Subcutaneous preadipocyte (primary cell): ENCODE data around the gene SMIM27. TPM values are rescaled to one million over a fixed set of nuclear protein-coding genes. Genes with fewer than 3 reads are reported as not detected.

Experiments used
- total RNA-seq: library from RNA; depleted of rRNA; stranded (reverse); fragments of >200 nt; gene quantifications from 2 replicates; pipeline ENCODE4 v1.2.3, GENCODE V29; 2012

The SMIM27 gene
- 0.98 and 2.9 TPM in 2 replicates for total RNA-seq

GRCh38 chr9:32552172-32552872, at the start of gene SMIM27, which contains the start of gene TOPORS:
Gene SMIM27 (plus strand): TSS chr9:32552327. CDS start chr9:32552435, 108 bp downstream.
Gene TOPORS (minus strand): TSS chr9:32552586. CDS start chr9:32552436, 150 bp downstream.

GRCh38 chr9:32526041-32526706, 26.0 kb upstream of the SMIM27 start, which contains the start of gene RIGI:
Gene RIGI (minus strand): TSS chr9:32526196. CDS start chr9:32526166, 30 bp downstream.

GRCh38 chr9:32572900-32573523, 20.9 kb downstream of the SMIM27 start, which contains the start of gene NDUFB6:
Gene NDUFB6 (minus strand): TSS chr9:32573159. CDS start chr9:32573060, 99 bp downstream.

Other genes starting within 250 kb of the SMIM27 start
- 69.8 and 95.2 TPM in 2 replicates for gene ACO1, start 167.7 kb upstream of the SMIM27 start, total RNA-seq
- gene RIGI, start 26.1 kb upstream of the SMIM27 start, total RNA-seq = 4.8 and 7.4 TPM in 2 replicates
- 23.1 and 28.7 TPM in 2 replicates for gene TOPORS, start 259 bp downstream of the SMIM27 start, total RNA-seq
- gene NDUFB6, start 20.8 kb downstream of the SMIM27 start, total RNA-seq = 35.0 and 36.4 TPM in 2 replicates
- not detected in 2 replicates for gene TAF1L, start 83.3 kb downstream of the SMIM27 start, total RNA-seq
- gene TMEM215, start 231.2 kb downstream of the SMIM27 start, total RNA-seq = not detected in 2 replicates